22Rv1 (cell line): Measurements from ENCODE around the gene THSD4.

Experiments
- ZFX ChIP-seq: fragments of 450-650 bp; IDR thresholded peaks from 2 replicates; pipeline ENCODE4 v1.6.1; 2017; ENCODE audit warnings: antibody characterized with exemption, borderline replicate concordance
- TF ChIP-seq, protein P1 (sequence below): fragments of 450-650 bp; IDR thresholded peaks from 2 replicates; pipeline ENCODE4 v1.5.1; 2017; ENCODE audit warnings: mild to moderate bottlenecking

GRCh38 chr15:71342658-71343057 is 227.4 kb downstream of the THSD4 start:
- TF ChIP-seq, protein P1, sequence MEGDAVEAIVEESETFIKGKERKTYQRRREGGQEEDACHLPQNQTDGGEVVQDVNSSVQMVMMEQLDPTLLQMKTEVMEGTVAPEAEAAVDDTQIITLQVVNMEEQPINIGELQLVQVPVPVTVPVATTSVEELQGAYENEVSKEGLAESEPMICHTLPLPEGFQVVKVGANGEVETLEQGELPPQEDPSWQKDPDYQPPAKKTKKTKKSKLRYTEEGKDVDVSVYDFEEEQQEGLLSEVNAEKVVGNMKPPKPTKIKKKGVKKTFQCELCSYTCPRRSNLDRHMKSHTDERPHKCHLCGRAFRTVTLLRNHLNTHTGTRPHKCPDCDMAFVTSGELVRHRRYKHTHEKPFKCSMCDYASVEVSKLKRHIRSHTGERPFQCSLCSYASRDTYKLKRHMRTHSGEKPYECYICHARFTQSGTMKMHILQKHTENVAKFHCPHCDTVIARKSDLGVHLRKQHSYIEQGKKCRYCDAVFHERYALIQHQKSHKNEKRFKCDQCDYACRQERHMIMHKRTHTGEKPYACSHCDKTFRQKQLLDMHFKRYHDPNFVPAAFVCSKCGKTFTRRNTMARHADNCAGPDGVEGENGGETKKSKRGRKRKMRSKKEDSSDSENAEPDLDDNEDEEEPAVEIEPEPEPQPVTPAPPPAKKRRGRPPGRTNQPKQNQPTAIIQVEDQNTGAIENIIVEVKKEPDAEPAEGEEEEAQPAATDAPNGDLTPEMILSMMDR = no peak
- TF ChIP-seq ZFX = no peak
